ENCODE results near the gene HOXA10.
A peak's percentile ranks its signal among the peaks of the same experiment; 100 is the strongest.

HOXA10 gene

GRCh38 chr7:27151341-27151930 lies 22.7 kb downstream of the HOXA10 start:
- H4K20me1 ChIP-seq, result peaks cover 58% of the 10 kb centered on the region
- H3K4me1 ChIP-seq, result peaks cover 22% of the 10 kb centered on the region
- peaks cover 45% of the 10 kb centered on the region for H3K9me3 ChIP-seq
- no peaks in the 10 kb centered on the region for H3K36me3 ChIP-seq
- H3K4me2 ChIP-seq, result peak overlapping the region; percentile 77
- peak overlapping the region; percentile 57 for H3K4me3 ChIP-seq
- H3K27ac ChIP-seq, result no peak overlapping the region
- TF ChIP-seq Cebpa-rat (IDR thresholded peaks at IDR 0.05), result no peak
- peaks cover 100% of the 10 kb centered on the region for H3K27me3 ChIP-seq
- H3K9ac ChIP-seq, result no peak overlapping the region

DNA sequence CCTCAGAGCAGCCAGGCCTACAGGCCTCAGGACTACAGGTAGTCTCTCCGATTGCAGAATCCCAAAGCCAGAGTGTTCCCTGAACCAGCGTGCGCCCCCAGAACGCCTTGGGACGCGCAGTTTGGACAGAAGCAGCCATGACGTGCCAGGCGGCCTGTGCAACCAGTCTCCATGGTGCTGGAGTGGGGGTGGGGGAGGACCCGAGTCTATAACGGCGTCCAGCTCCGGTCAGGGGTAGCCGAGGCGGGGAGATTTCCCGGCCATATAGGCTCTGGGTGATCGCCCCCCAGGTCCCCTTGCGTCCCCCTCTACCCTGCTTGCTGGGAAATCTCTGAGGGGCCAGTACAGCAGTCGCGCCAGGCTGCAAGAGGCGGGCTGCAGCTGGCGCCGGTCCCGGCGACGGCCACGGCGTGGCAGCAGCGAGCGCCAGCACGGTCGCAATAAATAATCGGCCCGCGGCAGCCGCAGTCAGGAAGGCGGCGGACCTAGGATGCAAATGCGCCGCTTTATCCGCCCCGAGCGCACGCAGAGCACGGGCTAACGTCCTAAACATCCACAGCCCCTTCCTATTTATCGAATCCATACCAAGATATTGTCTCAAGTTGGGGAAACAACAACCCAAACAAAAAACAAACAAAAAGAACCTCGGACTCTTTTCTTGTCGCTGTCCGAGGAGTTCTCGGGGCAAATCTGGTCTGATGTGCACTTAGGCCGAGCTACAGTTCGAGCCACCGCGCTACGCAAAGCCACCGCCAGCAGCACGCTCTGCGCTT lies 23.4 kb downstream of the HOXA10 start:
- peaks cover 45% of the 10 kb centered on the region for H3K9me3 ChIP-seq
- peaks cover 100% of the 10 kb centered on the region for H3K27me3 ChIP-seq
- no peak overlapping the region for H3K9ac ChIP-seq
- no peak for TF ChIP-seq Cebpa-rat (IDR thresholded peaks at IDR 0.05)
- H3K4me2 ChIP-seq, result peak overlapping the region; percentile 77
- H3K4me1 ChIP-seq, result peaks cover 22% of the 10 kb centered on the region
- H4K20me1 ChIP-seq, result peaks cover 52% of the 10 kb centered on the region
- H3K36me3 ChIP-seq, result no peaks in the 10 kb centered on the region
- peak overlapping the region; percentile 57 for H3K4me3 ChIP-seq
- no peak overlapping the region for H3K27ac ChIP-seq

- H3K9me3 ChIP-seq, result peaks cover 45% of the 10 kb centered on the region
- 0 out of 2 replicates have a peak, but pooled peaks cover 1% of the 10 kb centered on the region for H3K36me3 ChIP-seq
- H3K4me1 ChIP-seq, result peaks cover 22% of the 10 kb centered on the region
- H3K4me3 ChIP-seq, result peak overlapping the region; percentile 57
- H3K27ac ChIP-seq, result no peak overlapping the region
- TF ChIP-seq Cebpa-rat (IDR thresholded peaks at IDR 0.05), result no peak
- peaks cover 100% of the 10 kb centered on the region for H3K27me3 ChIP-seq
- H3K4me2 ChIP-seq, result peak overlapping the region; percentile 77
- peaks cover 44% of the 10 kb centered on the region for H4K20me1 ChIP-seq
- H3K9ac ChIP-seq, result no peak overlapping the region
These were observed 24.1 kb downstream of the HOXA10 start for GRCh38 chr7:27149842-27150567.

- H3K4me1 ChIP-seq, result peaks cover 22% of the 10 kb centered on the region
- 0 out of 2 replicates have a peak, but pooled peaks cover 8% of the 10 kb centered on the region for H3K36me3 ChIP-seq
- H3K9me3 ChIP-seq, result peaks cover 50% of the 10 kb centered on the region
- TF ChIP-seq Cebpa-rat (IDR thresholded peaks at IDR 0.05), result no peak
- H3K9ac ChIP-seq, result no peak overlapping the region
- H3K27ac ChIP-seq, result no peak overlapping the region
- peaks cover 34% of the 10 kb centered on the region for H4K20me1 ChIP-seq
- peaks cover 100% of the 10 kb centered on the region for H3K27me3 ChIP-seq
- no peak overlapping the region for H3K4me2 ChIP-seq
- peak overlapping the region; percentile 25; the same call in 1 of the 2 replicates for H3K4me3 ChIP-seq
These were observed 25.1 kb downstream of the HOXA10 start for GRCh38 chr7:27148756-27149641.

GRCh38 chr7:27148031-27148755 lies 25.9 kb downstream of the HOXA10 start:
- H3K4me2 ChIP-seq, result no peak overlapping the region
- peaks cover 26% of the 10 kb centered on the region for H4K20me1 ChIP-seq
- peak overlapping the region; percentile 25; the same call in 1 of the 2 replicates for H3K4me3 ChIP-seq
- peaks cover 100% of the 10 kb centered on the region for H3K27me3 ChIP-seq
- no peak overlapping the region for H3K27ac ChIP-seq
- no peak for TF ChIP-seq Cebpa-rat (IDR thresholded peaks at IDR 0.05)
- H3K9me3 ChIP-seq, result peaks cover 58% of the 10 kb centered on the region
- H3K4me1 ChIP-seq, result peaks cover 22% of the 10 kb centered on the region
- H3K9ac ChIP-seq, result no peak overlapping the region
- peaks cover 13% of the 10 kb centered on the region for H3K36me3 ChIP-seq

- H3K4me1 ChIP-seq, result peaks cover 21% of the 10 kb centered on the region
- no peak within 1 kb of the TSS for H3K9ac ChIP-seq
- H3K4me3 ChIP-seq, result peak within 1 kb of the TSS; percentile 25; the same call in 1 of the 2 replicates
- H3K27me3 ChIP-seq, result peaks cover 100% of the 10 kb centered on the region
- peaks cover 20% of the 10 kb centered on the region for H3K36me3 ChIP-seq
- peaks cover 66% of the 10 kb centered on the region for H3K9me3 ChIP-seq
- H4K20me1 ChIP-seq, result peaks cover 18% of the 10 kb centered on the region
- no peak within 1 kb of the TSS for H3K27ac ChIP-seq
- no peak for TF ChIP-seq Cebpa-rat (IDR thresholded peaks at IDR 0.05)
- H3K4me2 ChIP-seq, result no peak within 1 kb of the TSS
These were observed 26.7 kb downstream of the HOXA10 start, which contains the start of gene HOXA6 for GRCh38 chr7:27147199-27148030. HOXA6 (minus strand) TSS chr7:27147774; CDS start chr7:27147749, 25 bp downstream.

DNA sequence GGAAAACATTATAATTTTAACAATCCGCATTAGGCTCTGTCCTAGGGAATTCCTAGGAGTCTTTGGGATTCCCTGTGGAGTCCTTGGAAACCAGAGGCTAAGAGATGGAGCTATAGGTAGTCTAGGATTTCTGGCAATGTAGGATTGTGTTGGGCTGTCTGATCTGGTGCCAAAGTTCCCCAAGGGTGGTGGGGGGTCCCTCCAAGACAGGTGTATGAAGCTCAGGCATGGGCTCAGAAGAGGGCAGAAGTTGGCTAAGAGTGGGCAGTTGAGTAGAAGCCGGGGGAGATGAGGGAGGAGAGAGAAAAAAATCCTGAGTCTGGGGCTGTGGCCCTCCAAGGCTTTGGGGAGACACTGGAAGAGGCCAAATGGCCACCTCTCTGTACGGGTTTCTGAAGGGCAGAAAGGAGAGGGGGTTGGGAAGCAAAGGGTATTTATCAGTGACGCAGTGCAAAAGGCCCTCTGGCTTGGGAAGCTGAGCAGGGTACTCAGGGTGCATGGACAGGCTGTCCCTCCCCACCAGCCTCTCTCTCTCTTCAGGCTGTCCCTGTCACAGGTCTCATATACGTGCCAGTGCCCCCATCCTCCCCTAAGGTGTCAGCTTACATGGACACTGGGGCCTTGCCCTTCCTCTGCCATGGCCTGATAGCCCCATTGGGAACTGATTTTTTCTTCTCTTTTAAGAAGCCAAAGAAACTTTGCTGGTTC lies 27.5 kb downstream of the HOXA10 start:
- Histone ChIP-seq H3K4me3 (no peak overlapping the region), H3K36me3 (peaks cover 20% of the 10 kb centered on the region), H3K27ac (no peak overlapping the region), H3K9ac (no peak overlapping the region), H4K20me1 (peaks cover 10% of the 10 kb centered on the region), H3K4me2 (no peak overlapping the region), H3K27me3 (peaks cover 100% of the 10 kb centered on the region), H3K9me3 (peaks cover 73% of the 10 kb centered on the region), H3K4me1 (peaks cover 13% of the 10 kb centered on the region)
- no peak for TF ChIP-seq Cebpa-rat (IDR thresholded peaks at IDR 0.05)

Measured in BLaER1 (cell line).